Breast epithelium (tissue), 4 donors: ENCODE data around the gene SPIRE1. TPM values are rescaled to one million over a fixed set of nuclear protein-coding genes. Genes with fewer than 3 reads are reported as not detected.

Experiments
- DNase-seq, 2 donors: peaks; one replicate each; pipeline ENCODE4 v3.0.0-alpha.2; 2019; ENCODE audit warnings: low spot score in 2 of 2
- H3K27ac ChIP-seq, 2 donors: fragments of 200-600 bp; sonication (generic) in 1 of 2; one replicate each; pipeline ENCODE4 v1.5.1; 2016 to 2019; ENCODE audit warnings: mild to moderate bottlenecking in 1 of 2
- H3K27me3 ChIP-seq, 2 donors: fragments of 200-600 bp; sonication (generic) in 1 of 2; one replicate each; pipeline versions ENCODE4 v1.5.1 to v1.6.0; 2017 to 2019; ENCODE audit warnings: control low read depth in 1 of 2, mild to moderate bottlenecking in 1 of 2
- H3K36me3 ChIP-seq: fragments of 200-600 bp; one replicate; pipeline ENCODE4 v1.5.1; 2019
- H3K4me1 ChIP-seq, 2 donors: fragments of 200-600 bp; sonication (generic); one replicate each; pipeline ENCODE4 v1.5.1; 2016 to 2019; ENCODE audit warnings: control low read depth in 1 of 2
- H3K4me3 ChIP-seq, 3 donors: fragments of 200-600 bp; sonication (generic); 1 replicate in 2 of 3; 2 replicates in 1 of 3; pipeline ENCODE4 v1.5.1; 2016 to 2019; ENCODE audit warnings: mild to moderate bottlenecking in 3 of 3, moderate library complexity in 2 of 3
- H3K9me3 ChIP-seq, 2 donors: fragments of 200-600 bp; sonication (generic) in 1 of 2; one replicate each; pipeline ENCODE4 v1.5.1; 2016 to 2019; ENCODE audit warnings: control low read depth in 1 of 2
- CTCF ChIP-seq, 3 donors: fragments of 450-650 bp; IDR thresholded peaks; one replicate each; pipeline ENCODE4 v1.5.1; 2016 to 2017; ENCODE audit warnings: antibody characterized with exemption in 3 of 3, mild to moderate bottlenecking in 3 of 3, moderate library complexity in 3 of 3
- POLR2A ChIP-seq: fragments of 450-650 bp; IDR thresholded peaks from one replicate; pipeline ENCODE4 v1.6.1; 2016; ENCODE audit warnings: antibody characterized with exemption, mild to moderate bottlenecking, moderate library complexity
- POLR2AphosphoS5 ChIP-seq, 3 donors: sonication (generic); formaldehyde crosslinking; IDR thresholded peaks; one replicate each; pipeline ENCODE4 v1.6.1; 2017; ENCODE audit warnings: antibody characterized with exemption in 3 of 3
- intact Hi-C: fragments of 100-400 bp; cut with DNase I; formaldehyde crosslinking; loops from one replicate; pipeline ENCODE4 v1.15.1; 2023; ENCODE audit warnings: low total_unique reads
- total RNA-seq, 3 donors: library from RNA; depleted of rRNA; stranded (reverse); fragments of >200 nt; gene quantifications; one replicate each; pipeline ENCODE4 v1.1.0, GENCODE V29; 2016

The SPIRE1 gene
- 10 to 100 TPM; 24.3 to 38.5 (median 25.9) TPM for total RNA-seq

- H3K27me3 ChIP-seq, result no peaks in the 10 kb centered on the region
- no peaks in the 10 kb centered on the region for H3K36me3 ChIP-seq
- H3K27ac ChIP-seq, result peak within 1 kb of the TSS; percentile 93 to 95
- intact Hi-C loops, result loop anchor here (10.0 kb wide), 1 partner anchor 263 kb away; no protein-coding TSS in a partner anchor
- peak in 1 of 2 donors; percentile 28 for DNase-seq
- H3K4me1 ChIP-seq, result no peaks in the 10 kb centered on the region
- H3K4me3 ChIP-seq, result peak within 1 kb of the TSS; percentile 66 to 81 (median 79)
- TF ChIP-seq CTCF (IDR thresholded peaks at IDR 0.05) (peak in 1 of 3 donors; percentile 9), POLR2AphosphoS5 (IDR thresholded peaks at IDR 0.05) (no peak)
- no peaks in the 10 kb centered on the region for H3K9me3 ChIP-seq
Observed at GRCh38 chr18:12657684-12658425, at the start of gene SPIRE1. Gene SPIRE1 (minus strand): TSS chr18:12658107. CDS start chr18:12657866, 241 bp downstream.

GRCh38 chr18:12703664-12704063 is 45.8 kb upstream of the SPIRE1 start:
- Histone ChIP-seq H3K27ac (peak overlapping the region; percentile 98 to 99), H3K36me3 (no peaks in the 10 kb centered on the region), H3K9me3 (no peaks in the 10 kb centered on the region), H3K4me3 (peak overlapping the region; percentile 74 to 98 (median 90)), H3K4me1 (peaks cover 10 to 12% of the 10 kb centered on the region in 2 donors), H3K27me3 (no peaks in the 10 kb centered on the region)
- intact Hi-C loops, result no loop called here
- no peak for DNase-seq
- no peak for TF ChIP-seq CTCF (IDR thresholded peaks at IDR 0.05)
- TF ChIP-seq POLR2AphosphoS5 (IDR thresholded peaks at IDR 0.05), result no peak
- no peak for TF ChIP-seq POLR2A

DNA sequence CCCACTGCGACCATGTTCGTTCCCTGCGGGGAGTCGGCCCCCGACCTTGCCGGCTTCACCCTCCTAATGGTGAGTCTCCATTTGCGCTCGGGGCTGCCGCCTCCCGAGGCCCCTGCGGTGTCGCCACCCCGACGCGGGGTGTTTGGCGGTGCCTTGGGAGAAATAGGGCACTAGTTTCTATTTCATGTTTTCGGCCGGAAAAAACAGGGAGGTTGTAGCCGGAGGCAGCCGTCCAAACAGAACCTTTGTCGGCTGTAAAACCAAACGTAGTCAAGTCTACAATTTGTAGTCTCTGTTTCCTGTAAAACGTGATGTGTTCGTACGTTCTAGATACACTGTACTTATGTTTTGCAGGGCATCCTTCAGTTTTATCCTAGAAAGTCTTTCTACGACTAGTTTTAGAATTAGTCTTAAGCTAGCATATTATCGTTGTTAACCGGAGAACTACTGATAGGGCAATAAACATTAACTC is 45.2 kb upstream of the SPIRE1 start:
- H3K4me3 ChIP-seq, result peak overlapping the region; percentile 74 to 98 (median 90)
- peaks cover 10 to 12% of the 10 kb centered on the region in 2 donors for H3K4me1 ChIP-seq
- no peaks in the 10 kb centered on the region for H3K36me3 ChIP-seq
- H3K9me3 ChIP-seq, result no peaks in the 10 kb centered on the region
- intact Hi-C loops, result no loop called here
- H3K27me3 ChIP-seq, result no peaks in the 10 kb centered on the region
- DNase-seq, result no peak
- H3K27ac ChIP-seq, result peak overlapping the region; percentile 98 to 99
- TF ChIP-seq POLR2A, result no peak
- TF ChIP-seq POLR2AphosphoS5 (IDR thresholded peaks at IDR 0.05), result no peak
- no peak for TF ChIP-seq CTCF (IDR thresholded peaks at IDR 0.05)

DNA sequence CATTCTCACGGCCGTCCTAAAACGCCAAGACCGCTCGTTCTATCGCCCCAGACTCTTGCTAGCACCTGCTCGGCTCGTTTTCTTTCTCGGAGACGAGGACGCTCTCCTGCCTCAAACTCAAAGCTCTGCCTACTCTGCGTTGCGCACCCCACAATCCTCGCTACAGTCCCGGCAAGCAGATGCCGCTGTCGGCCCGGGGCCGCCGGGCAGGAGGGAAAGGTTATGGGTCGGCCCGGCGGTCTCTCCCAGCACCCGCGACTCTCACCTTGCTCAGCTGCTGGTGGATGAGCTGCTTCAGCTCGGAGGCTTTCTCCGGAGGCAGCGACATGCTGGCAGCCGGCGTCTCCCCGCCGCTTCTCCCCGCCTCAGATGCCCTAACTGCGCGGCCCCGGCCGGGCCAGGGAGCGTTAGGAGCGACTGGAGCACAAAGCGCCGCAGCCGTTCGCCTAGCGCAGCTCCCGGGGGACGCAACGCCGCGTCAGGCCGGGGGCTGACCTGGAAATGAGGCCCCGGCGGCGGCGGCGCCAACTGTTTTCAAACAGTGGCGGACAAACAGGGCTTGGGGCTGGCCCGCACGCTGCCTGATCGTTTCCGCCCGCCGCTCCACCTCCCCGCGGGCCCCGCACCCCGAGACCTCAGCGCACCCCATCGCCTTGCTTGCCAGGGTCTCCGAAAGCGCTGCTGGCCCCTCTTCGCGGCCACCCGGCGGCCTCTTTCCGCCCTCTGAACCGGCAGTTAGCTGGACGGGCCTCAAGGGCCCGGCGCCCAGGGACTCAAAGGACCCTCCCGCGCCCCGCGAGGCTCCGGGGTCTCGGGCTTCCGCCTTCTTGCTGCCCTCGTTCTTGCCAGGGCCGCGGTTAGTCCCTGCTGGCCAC is 44.6 kb upstream of the SPIRE1 start, which contains the start of the genes CEP76 and PSMG2:
Gene CEP76, minus strand, starts transcription at position 503 of the 875 bp plus-strand sequence. Its CDS starts 175 bp downstream, at position 328.
Gene PSMG2, plus strand, starts transcription at position 822 of the 875 bp plus-strand sequence. CDS start 66 bp downstream, outside the sequence.
- H3K36me3 ChIP-seq, result no peaks in the 10 kb centered on the region
- peak within 1 kb of the TSS; percentile 98 to 99 for H3K27ac ChIP-seq
- H3K9me3 ChIP-seq, result no peaks in the 10 kb centered on the region
- peaks cover 10 to 12% of the 10 kb centered on the region in 2 donors for H3K4me1 ChIP-seq
- intact Hi-C loops, result no loop called here
- TF ChIP-seq CTCF (IDR thresholded peaks at IDR 0.05), result no peak
- TF ChIP-seq POLR2A, result peak; percentile 58
- peak; percentile 9 to 47 (median 25) for TF ChIP-seq POLR2AphosphoS5 (IDR thresholded peaks at IDR 0.05)
- H3K27me3 ChIP-seq, result no peaks in the 10 kb centered on the region
- peak; percentile 71 to 80 for DNase-seq
- peak within 1 kb of the TSS; percentile 74 to 98 (median 90) for H3K4me3 ChIP-seq
